H1 (cell line): Measurements from ENCODE around the gene LDLRAD4. TPM values are rescaled to one million over a fixed set of nuclear protein-coding genes. Genes with fewer than 3 reads are reported as not detected.

ENCODE experiments used
- CTCF ChIA-PET: fragments of 300-600 bp; sonication (Branson Sonifier 250); formaldehyde crosslinking; loops from one replicate; lab custom pipeline; 2021; ENCODE audit not compliant: partially characterized antibody; lab: Charles Lee
- POLR2A ChIA-PET: fragments of 300-600 bp; sonication (Branson Sonifier 250); formaldehyde crosslinking; loops from one replicate; lab custom pipeline; 2021; ENCODE audit warnings: inconsistent platforms; ENCODE audit not compliant: partially characterized antibody; lab: Charles Lee
- DNase-seq, 2 experiments: peaks; one replicate each; pipeline versions ENCODE4 v3.0.0 to v3.0.0-alpha.2; 2010 to 2022; ENCODE audit warnings: low spot score in 2 of 2, low read depth in 1 of 2, mixed read lengths in 1 of 2
- FAIRE-seq: peaks from 2 replicates; lab custom pipeline; 2011; peaks lifted over from hg19 to GRCh38; lab: Jason Lieb, UNC
- H2AFZ ChIP-seq: 2 replicates; pipeline ENCODE4 v1.8.1; 2012; ENCODE audit warnings: low read length, inconsistent platforms
- H2AK5ac ChIP-seq: 2 replicates; pipeline ENCODE4 v1.6.1; 2013; ENCODE audit warnings: low read depth, low read length
- H2BK120ac ChIP-seq: replicated peaks from 2 replicates; pipeline ENCODE3; 2013; ENCODE audit warnings: low read depth, low read length, inconsistent platforms
- H2BK12ac ChIP-seq: 2 replicates; pipeline ENCODE4 v1.6.1; 2013; ENCODE audit warnings: low read depth, low read length
- H2BK15ac ChIP-seq: 2 replicates; pipeline ENCODE4 v1.6.1; 2013; ENCODE audit warnings: low read length
- H2BK20ac ChIP-seq: 2 replicates; pipeline ENCODE4 v1.6.1; 2013; ENCODE audit warnings: low read length
- H2BK5ac ChIP-seq: 2 replicates; pipeline ENCODE4 v1.6.1; 2013; ENCODE audit warnings: low read depth, low read length
- H3K14ac ChIP-seq: 2 replicates; pipeline ENCODE4 v1.6.1; 2013; ENCODE audit warnings: inconsistent platforms; ENCODE audit not compliant: insufficient read length
- H3K18ac ChIP-seq: 2 replicates; pipeline ENCODE4 v1.6.1; 2013; ENCODE audit warnings: low read length; ENCODE audit errors: extremely low read depth
- H3K23ac ChIP-seq: 2 replicates; pipeline ENCODE4 v1.6.1; 2013; ENCODE audit warnings: inconsistent platforms; ENCODE audit not compliant: insufficient read length
- H3K23me2 ChIP-seq: 2 replicates; pipeline ENCODE4 v1.6.1; 2013; ENCODE audit warnings: low read depth, low read length
- H3K27ac ChIP-seq: 2 replicates; pipeline ENCODE4 v1.6.1; 2011; ENCODE audit warnings: low read depth, low read length, inconsistent platforms
- H3K27me3 ChIP-seq, 4 experiments: replicated peaks in 1 of 4; 1 replicate in 1 of 4; 2 replicates in 3 of 4; pipeline versions ENCODE4 v1.6.1 to v1.8.1; 2011 to 2013; ENCODE audit warnings: low read length in 3 of 4, mild to moderate bottlenecking in 3 of 4, inconsistent platforms in 2 of 4, mixed read lengths in 2 of 4, moderate library complexity in 1 of 4; ENCODE audit not compliant: control insufficient read depth in 3 of 4, insufficient read depth in 3 of 4; ENCODE audit errors: extremely low read depth in 1 of 4
- H3K36me3 ChIP-seq, 4 experiments: 2 replicates each; pipeline versions ENCODE4 v1.6.1 to v1.8.1; 2011 to 2013; ENCODE audit warnings: mild to moderate bottlenecking in 4 of 4, low read length in 3 of 4, moderate library complexity in 2 of 4, control low read depth in 1 of 4, inconsistent platforms in 1 of 4; ENCODE audit not compliant: insufficient read depth in 4 of 4, control insufficient read depth in 2 of 4
- H3K4ac ChIP-seq: replicated peaks from 2 replicates; pipeline ENCODE3; 2013; ENCODE audit warnings: low read length, low read depth, mixed read lengths, inconsistent platforms; ENCODE audit not compliant: insufficient read length
- H3K4me1 ChIP-seq, 4 experiments: replicated peaks in 1 of 4; 1 replicate in 1 of 4; 2 replicates in 3 of 4; pipeline versions ENCODE4 v1.6.1 to v1.8.1; 2011 to 2013; ENCODE audit warnings: low read length in 3 of 4, inconsistent platforms in 2 of 4, mixed read lengths in 1 of 4; ENCODE audit not compliant: insufficient read depth in 4 of 4, control insufficient read depth in 3 of 4
- H3K4me2 ChIP-seq, 2 experiments: 2 replicates each; pipeline versions ENCODE4 v1.6.1 to v1.8.1; 2011 to 2013; ENCODE audit warnings: low read depth in 2 of 2, low read length in 2 of 2, control low read depth in 1 of 2, inconsistent platforms in 1 of 2, mild to moderate bottlenecking in 1 of 2; ENCODE audit not compliant: insufficient read depth in 1 of 2
- H3K4me3 ChIP-seq, 4 experiments: fragments of 200-600, 300-600 bp in 1 of 4; sonication (generic), shearing (Covaris generic), sonication (Bioruptor Twin) in 1 of 4; 2 replicates each; pipeline versions ENCODE4 v1.5.1 to v1.8.1; 2011 to 2016; ENCODE audit warnings: low read length in 4 of 4, low read depth in 3 of 4, control low read depth in 2 of 4, inconsistent platforms in 2 of 4, mild to moderate bottlenecking in 2 of 4, mixed read lengths in 1 of 4, moderate library complexity in 1 of 4; ENCODE audit not compliant: insufficient read depth in 2 of 4; ENCODE audit errors: extremely low read depth in 1 of 4
- H3K56ac ChIP-seq: replicated peaks from 2 replicates; pipeline ENCODE3; 2013; ENCODE audit warnings: low read depth, mild to moderate bottlenecking, mixed read lengths, low read length, inconsistent platforms; ENCODE audit not compliant: insufficient read length
- H3K79me1 ChIP-seq: 2 replicates; pipeline ENCODE4 v1.6.1; 2013; ENCODE audit warnings: low read depth, low read length, control low read depth
- H3K79me2 ChIP-seq, 2 experiments: 2 replicates each; pipeline versions ENCODE4 v1.6.1 to v1.8.1; 2012 to 2013; ENCODE audit warnings: low read length in 2 of 2, mild to moderate bottlenecking in 2 of 2, inconsistent platforms in 1 of 2; ENCODE audit not compliant: insufficient read depth in 2 of 2, control insufficient read depth in 1 of 2
- H3K9ac ChIP-seq, 4 experiments: replicated peaks in 1 of 4; 1 replicate in 1 of 4; 2 replicates in 3 of 4; pipeline versions ENCODE4 v1.6.1 to v1.8.1; 2011 to 2013; ENCODE audit warnings: low read depth in 3 of 4, low read length in 3 of 4, control low read depth in 2 of 4, mild to moderate bottlenecking in 2 of 4, moderate library complexity in 2 of 4, inconsistent platforms in 1 of 4; ENCODE audit errors: extremely low read depth in 1 of 4
- H3K9me3 ChIP-seq, 2 experiments: 2 replicates each; pipeline versions ENCODE4 v1.6.1 to v1.8.1; 2012 to 2013; ENCODE audit warnings: mild to moderate bottlenecking in 2 of 2, moderate library complexity in 2 of 2, control low read depth in 1 of 2, inconsistent platforms in 1 of 2, low read depth in 1 of 2, low read length in 1 of 2, mixed read lengths in 1 of 2; ENCODE audit not compliant: insufficient read depth in 2 of 2
- H4K20me1 ChIP-seq, 2 experiments: replicated peaks in 1 of 2; 2 replicates each; pipeline versions ENCODE3 to v1.8.1; 2011 to 2013; ENCODE audit warnings: inconsistent platforms in 2 of 2, low read length in 2 of 2, mild to moderate bottlenecking in 1 of 2; ENCODE audit not compliant: insufficient read depth in 2 of 2, control insufficient read depth in 1 of 2
- H4K5ac ChIP-seq: 2 replicates; pipeline ENCODE4 v1.6.1; 2013; ENCODE audit warnings: low read length, low read depth, mixed read lengths, inconsistent platforms; ENCODE audit not compliant: insufficient read length
- H4K8ac ChIP-seq: 2 replicates; pipeline ENCODE4 v1.8.0; 2013; ENCODE audit warnings: mild to moderate bottlenecking, moderate library complexity, low read length, inconsistent platforms; ENCODE audit not compliant: insufficient read depth; ENCODE audit errors: extremely low read depth
- H4K91ac ChIP-seq: replicated peaks from 2 replicates; pipeline ENCODE3; 2013; ENCODE audit warnings: low read length, mixed read lengths, inconsistent platforms; ENCODE audit not compliant: insufficient read length
- CTBP2 ChIP-seq: IDR thresholded peaks from 2 replicates; pipeline ENCODE4 v1.7.0; 2011; ENCODE audit warnings: borderline replicate concordance, mild to moderate bottlenecking, moderate library complexity, mixed read lengths, low read length; ENCODE audit not compliant: insufficient read depth, insufficient read length
- GABPA ChIP-seq: IDR thresholded peaks from 2 replicates; pipeline ENCODE4 v1.6.1; 2011; ENCODE audit warnings: mild to moderate bottlenecking, low read length, moderate library complexity, borderline replicate concordance; ENCODE audit not compliant: insufficient read depth
- JUN ChIP-seq: IDR thresholded peaks from 2 replicates; pipeline ENCODE4 v1.6.1; 2011; ENCODE audit warnings: low read depth, mild to moderate bottlenecking, improper control_type of control experiment, low read length
- SIRT6 ChIP-seq: IDR thresholded peaks from one replicate; pipeline ENCODE4 v1.7.1; 2012; ENCODE audit warnings: low read length, inconsistent platforms
- SP1 ChIP-seq: IDR thresholded peaks from 2 replicates; pipeline ENCODE4 v1.6.1; 2011; ENCODE audit warnings: low read depth, low read length
- SP2 ChIP-seq: IDR thresholded peaks from 2 replicates; pipeline ENCODE4 v1.6.1; 2012; ENCODE audit warnings: mild to moderate bottlenecking, low read length, inconsistent platforms
- TAF1 ChIP-seq: IDR thresholded peaks from 2 replicates; pipeline ENCODE4 v1.6.1; 2011; ENCODE audit warnings: mild to moderate bottlenecking, low read depth, low read length
- WGBS, 2 experiments: shearing (Covaris generic) in 1 of 2; methylation state at CpG; one replicate each; pipeline versions ENCODE4 v1.1.6 to v1.1.7; 2013 to 2015; ENCODE audit warnings: low lambda C conversion rate in 2 of 2, mixed read lengths in 2 of 2, inconsistent platforms in 1 of 2, low coverage in 1 of 2, missing lambda C conversion rate in 1 of 2; ENCODE audit not compliant: insufficient replicate concordance in 2 of 2, insufficient coverage in 1 of 2, insufficient read length in 1 of 2; ENCODE audit errors: extremely low coverage in 1 of 2, missing lambda C conversion rate in 1 of 2; 5-methylcytosine and 5-hydroxymethylcytosine counted together
- polyA plus RNA-seq, 7 experiments: library from polyadenylated mRNA; depleted of rRNA in 3 of 7; stranded (reverse) in 5 of 7; unstranded in 2 of 7; fragments of >200 nt in 5 of 7; fragments of 200-250 nt in 2 of 7; gene quantifications; 1 replicate in 5 of 7; 2 replicates in 1 of 7; 4 replicates in 1 of 7; pipeline versions ENCODE4 v1.2.1 to v1.2.3, GENCODE V29; 2011 to 2013; ENCODE audit warnings: missing spikeins in 2 of 7, mixed read lengths in 2 of 7
- total RNA-seq: library from RNA; stranded (reverse); fragmentation: NEBNext Ultra II Directional; extraction: Animal tissue kit (Norgen Biotek cat#: 25700); gene quantifications from 2 replicates; pipeline ENCODE4 v1.2.1, GENCODE V29; 2021
- TF ChIP-seq, protein P1 (sequence below): IDR thresholded peaks from 2 replicates; pipeline ENCODE4 v1.6.1; 2011; ENCODE audit warnings: low read depth, mild to moderate bottlenecking, low read length; ENCODE audit not compliant: insufficient read depth
- TF ChIP-seq, protein P2 (sequence below): IDR thresholded peaks from 2 replicates; pipeline ENCODE4 v1.6.1; 2012; ENCODE audit warnings: inconsistent platforms
- TF ChIP-seq, protein P3 (sequence below), 3 experiments: IDR thresholded peaks; 1 replicate in 2 of 3; 2 replicates in 1 of 3; pipeline versions ENCODE4 v1.5.1 to v1.6.1; 2011; ENCODE audit warnings: low read length in 3 of 3, mild to moderate bottlenecking in 3 of 3, inconsistent platforms in 2 of 3, low read depth in 1 of 3, moderate library complexity in 1 of 3; ENCODE audit not compliant: insufficient read depth in 1 of 3; ENCODE audit errors: control extremely low read depth in 1 of 3

LDLRAD4 gene
- total and polyA plus RNA-seq, 2 of the 8 experiments (the other 6 are each of a cell fraction or from before 2014, with no cell fraction given): 0.77 to 1.4 TPM

DNA sequence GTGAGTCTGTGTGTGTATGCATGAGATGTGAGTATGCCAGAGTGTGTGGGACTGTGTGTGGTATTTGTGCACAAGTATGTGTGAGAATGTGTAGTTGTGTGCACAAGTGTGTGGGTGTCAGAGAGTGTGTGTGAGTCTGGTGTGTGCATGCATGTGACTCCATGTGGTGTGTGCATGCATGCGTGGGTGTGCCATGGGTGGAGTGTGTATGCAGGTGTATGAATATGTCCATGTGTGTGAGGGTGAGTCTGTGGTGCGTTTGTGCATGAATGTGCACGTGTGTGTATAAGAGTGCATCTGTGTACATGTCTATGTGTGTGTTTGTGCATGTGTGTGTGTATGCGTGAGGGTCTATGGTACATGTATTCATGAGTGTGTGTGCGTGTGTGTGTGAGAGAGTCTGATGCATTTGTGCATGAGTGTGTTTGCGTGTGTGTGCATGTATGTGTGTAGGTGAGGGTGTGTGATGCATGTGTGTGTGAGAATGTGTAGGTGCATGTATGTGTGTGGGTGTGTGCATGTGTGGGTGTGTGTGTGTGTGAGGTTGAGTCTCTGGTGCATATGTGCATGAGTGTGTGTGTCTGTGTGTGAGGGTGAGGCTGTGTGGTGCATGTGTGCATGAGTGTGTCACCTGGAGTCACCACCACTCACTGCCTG is 226.8 kb downstream of the LDLRAD4 start:
- H4K91ac ChIP-seq: peak overlapping the region; percentile 12
- WGBS, 2 experiments: 63% methylated on average over 6 of the region's 6 CpGs; no CpG with 5 or more reads in 1 of the 2 experiments
- FAIRE-seq (no peak), DNase-seq (no peak)
- no peak overlapping the region for H3K18ac ChIP-seq
- peak overlapping the region; percentile 14 for H3K56ac ChIP-seq
- no peak overlapping the region for H3K14ac ChIP-seq
- H2AFZ ChIP-seq: no peak overlapping the region
- ChIA-PET CTCF (no interaction called here), POLR2A (no interaction called here)
- no peaks in the 10 kb centered on the region for H3K27me3 ChIP-seq
- H3K79me1 ChIP-seq: no peaks in the 10 kb centered on the region
- H2BK120ac ChIP-seq: no peak overlapping the region
- no peak overlapping the region for H3K23ac ChIP-seq
- no peak overlapping the region for H3K27ac ChIP-seq
- peaks cover 2 to 11% (median 3%) of the 10 kb centered on the region in 4 experiments; a peak in 4 of 7 replicates for H3K4me1 ChIP-seq
- H3K23me2 ChIP-seq: peaks cover 3% of the 10 kb centered on the region; the same call in 1 of the 2 replicates
- no peak overlapping the region; a peak in 1 of 4 replicates for H3K4me2 ChIP-seq
- peak overlapping the region; percentile 56; the same call in 1 of the 2 replicates for H2BK12ac ChIP-seq
- peaks cover 0 to 4% of the 10 kb centered on the region in 2 experiments for H4K20me1 ChIP-seq
- no peak overlapping the region for H4K5ac ChIP-seq
- no peak overlapping the region for H4K8ac ChIP-seq
- H2AK5ac ChIP-seq: no peak overlapping the region; the same call in 1 of the 2 replicates
- no peak overlapping the region for H3K4ac ChIP-seq
- no peaks in the 10 kb centered on the region for H3K79me2 ChIP-seq
- no peak overlapping the region; the same call in 1 of the 2 replicates for H2BK15ac ChIP-seq
- no peak overlapping the region for H2BK5ac ChIP-seq
- H2BK20ac ChIP-seq: no peak overlapping the region
- no peak overlapping the region for H3K9ac ChIP-seq
- no peaks in the 10 kb centered on the region for H3K9me3 ChIP-seq
- H3K36me3 ChIP-seq: no peaks in the 10 kb centered on the region
- H3K4me3 ChIP-seq: no peak overlapping the region
- TF ChIP-seq, protein P1, sequence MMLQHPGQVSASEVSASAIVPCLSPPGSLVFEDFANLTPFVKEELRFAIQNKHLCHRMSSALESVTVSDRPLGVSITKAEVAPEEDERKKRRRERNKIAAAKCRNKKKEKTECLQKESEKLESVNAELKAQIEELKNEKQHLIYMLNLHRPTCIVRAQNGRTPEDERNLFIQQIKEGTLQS: no peak
- TF ChIP-seq GABPA (no peak), SP2 (no peak), JUN (no peak), SP1 (no peak), CTBP2 (no peak), SIRT6 (no peak), TAF1 (no peak)
- TF ChIP-seq, protein P2, sequence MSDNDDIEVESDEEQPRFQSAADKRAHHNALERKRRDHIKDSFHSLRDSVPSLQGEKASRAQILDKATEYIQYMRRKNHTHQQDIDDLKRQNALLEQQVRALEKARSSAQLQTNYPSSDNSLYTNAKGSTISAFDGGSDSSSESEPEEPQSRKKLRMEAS: no peak
- TF ChIP-seq, protein P3, sequence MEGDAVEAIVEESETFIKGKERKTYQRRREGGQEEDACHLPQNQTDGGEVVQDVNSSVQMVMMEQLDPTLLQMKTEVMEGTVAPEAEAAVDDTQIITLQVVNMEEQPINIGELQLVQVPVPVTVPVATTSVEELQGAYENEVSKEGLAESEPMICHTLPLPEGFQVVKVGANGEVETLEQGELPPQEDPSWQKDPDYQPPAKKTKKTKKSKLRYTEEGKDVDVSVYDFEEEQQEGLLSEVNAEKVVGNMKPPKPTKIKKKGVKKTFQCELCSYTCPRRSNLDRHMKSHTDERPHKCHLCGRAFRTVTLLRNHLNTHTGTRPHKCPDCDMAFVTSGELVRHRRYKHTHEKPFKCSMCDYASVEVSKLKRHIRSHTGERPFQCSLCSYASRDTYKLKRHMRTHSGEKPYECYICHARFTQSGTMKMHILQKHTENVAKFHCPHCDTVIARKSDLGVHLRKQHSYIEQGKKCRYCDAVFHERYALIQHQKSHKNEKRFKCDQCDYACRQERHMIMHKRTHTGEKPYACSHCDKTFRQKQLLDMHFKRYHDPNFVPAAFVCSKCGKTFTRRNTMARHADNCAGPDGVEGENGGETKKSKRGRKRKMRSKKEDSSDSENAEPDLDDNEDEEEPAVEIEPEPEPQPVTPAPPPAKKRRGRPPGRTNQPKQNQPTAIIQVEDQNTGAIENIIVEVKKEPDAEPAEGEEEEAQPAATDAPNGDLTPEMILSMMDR (IDR thresholded peaks at IDR 0.05; ENCODE audit: control extremely low read depth in 1 of 3, insufficient read depth in 1 of 3, low read depth in 1 of 3, low read length in 3 of 3): no peak
